NT2/D1 (cell line): Measurements from ENCODE around the gene MGAT2.
"Not testable (repeated sequence)": the region's sequence is repeated elsewhere in the genome, so short reads cannot be mapped to it uniquely, and the experiment has no call there.

Experiments
- DNase-seq: peaks from one replicate; pipeline ENCODE4 v3.0.0-alpha.2; 2011; ENCODE audit warnings: low read depth, low spot score
- H3K27me3 ChIP-seq: 2 replicates; pipeline ENCODE4 v1.6.0; 2011; ENCODE audit warnings: mild to moderate bottlenecking; ENCODE audit not compliant: insufficient read length, insufficient read depth
- H3K36me3 ChIP-seq: 2 replicates; pipeline ENCODE4 v1.6.1; 2011; ENCODE audit warnings: mild to moderate bottlenecking, low read length, mixed read lengths; ENCODE audit not compliant: insufficient read depth, insufficient read length
- H3K4me1 ChIP-seq: 2 replicates; pipeline ENCODE4 v1.5.1; 2011; ENCODE audit not compliant: insufficient read depth, insufficient read length
- H3K4me3 ChIP-seq: 2 replicates; pipeline ENCODE4 v1.5.1; 2011; ENCODE audit warnings: low read depth; ENCODE audit not compliant: insufficient read length
- H3K9ac ChIP-seq: 2 replicates; pipeline ENCODE4 v1.6.0; 2011; ENCODE audit warnings: low read depth; ENCODE audit not compliant: insufficient read length
- H3K9me3 ChIP-seq: 2 replicates; pipeline ENCODE4 v1.5.1; 2011; ENCODE audit warnings: mild to moderate bottlenecking, low read length; ENCODE audit not compliant: insufficient read depth
- SUZ12 ChIP-seq: IDR thresholded peaks from 2 replicates; pipeline ENCODE4 v1.6.1; 2011; ENCODE audit not compliant: insufficient read length, insufficient read depth; ENCODE audit errors: extremely low read depth
- YY1 ChIP-seq: IDR thresholded peaks from 2 replicates; pipeline ENCODE4 v1.6.1; 2011; ENCODE audit not compliant: insufficient read length, insufficient read depth
- ZNF274 ChIP-seq: IDR thresholded peaks from 2 replicates; pipeline ENCODE4 v1.6.1; 2011; ENCODE audit warnings: mild to moderate bottlenecking, low read depth, low read length

Gene MGAT2

GRCh38 chr14:49583629-49584028 lies 37.0 kb upstream of the MGAT2 start:
- Histone ChIP-seq H3K36me3 (peaks cover 54% of the 10 kb centered on the region), H3K4me3 (peak overlapping the region; percentile 93), H3K4me1 (peaks cover 2% of the 10 kb centered on the region), H3K27me3 (no peaks in the 10 kb centered on the region), H3K9me3 (no peaks in the 10 kb centered on the region), H3K9ac (peak overlapping the region; percentile 82)
- TF ChIP-seq SUZ12 (no peak), YY1 (no peak), ZNF274 (no peak)
- no peak for DNase-seq

GRCh38 chr14:49584058-49584457 lies 36.5 kb upstream of the MGAT2 start:
- Histone ChIP-seq H3K4me3 (peak overlapping the region; percentile 93), H3K9ac (peak overlapping the region; percentile 82), H3K4me1 (peaks cover 2% of the 10 kb centered on the region), H3K27me3 (no peaks in the 10 kb centered on the region), H3K36me3 (peaks cover 50% of the 10 kb centered on the region), H3K9me3 (no peaks in the 10 kb centered on the region)
- TF ChIP-seq SUZ12 (no peak), YY1 (no peak), ZNF274 (no peak)
- DNase-seq, result no peak

- H3K27me3 ChIP-seq, DNase-seq, H3K4me1 ChIP-seq, H3K9me3 ChIP-seq: not testable (repeated sequence)
- Histone ChIP-seq H3K4me3 (peak overlapping the region; percentile 93), H3K36me3 (peaks cover 46% of the 10 kb centered on the region), H3K9ac (peak overlapping the region; percentile 96)
Measured at GRCh38 chr14:49584981-49585640, 35.5 kb upstream of the MGAT2 start.

- DNase-seq, result peak; percentile 92
- TF ChIP-seq YY1, result peak; percentile 50
- no peak for TF ChIP-seq SUZ12
- Histone ChIP-seq H3K4me1 (peaks cover 2% of the 10 kb centered on the region), H3K27me3 (no peaks in the 10 kb centered on the region), H3K9ac (peak within 1 kb of the TSS; percentile 96), H3K36me3 (peaks cover 46% of the 10 kb centered on the region), H3K9me3 (no peaks in the 10 kb centered on the region), H3K4me3 (peak within 1 kb of the TSS; percentile 93)
Measured at GRCh38 chr14:49585803-49586672, 34.6 kb upstream of the MGAT2 start, which contains the start of gene RPS29. TSS of gene RPS29 (minus strand) at chr14:49586380. CDS start at chr14:49586346, 34 bp downstream.

- TF ChIP-seq ZNF274 (no peak), SUZ12 (no peak), YY1 (no peak)
- Histone ChIP-seq H3K36me3 (peaks cover 42% of the 10 kb centered on the region), H3K4me3 (no peak overlapping the region), H3K4me1 (no peaks in the 10 kb centered on the region), H3K9ac (no peak overlapping the region), H3K9me3 (no peaks in the 10 kb centered on the region), H3K27me3 (no peaks in the 10 kb centered on the region)
- DNase-seq, result peak; percentile 47
Measured at GRCh38 chr14:49586673-49587460, 33.7 kb upstream of the MGAT2 start.

GRCh38 chr14:49589387-49589786 lies 31.2 kb upstream of the MGAT2 start:
- no peak for TF ChIP-seq ZNF274
- no peak for TF ChIP-seq YY1
- no peak for TF ChIP-seq SUZ12

GRCh38 chr14:49593016-49593415 lies 27.6 kb upstream of the MGAT2 start:
- no peaks in the 10 kb centered on the region for H3K27me3 ChIP-seq
- DNase-seq, result no peak
- no peaks in the 10 kb centered on the region for H3K36me3 ChIP-seq
- H3K4me1 ChIP-seq, result no peaks in the 10 kb centered on the region
- H3K9ac ChIP-seq, result no peak overlapping the region
- no peak for TF ChIP-seq YY1
- no peak for TF ChIP-seq ZNF274
- TF ChIP-seq SUZ12, result no peak
- no peak overlapping the region for H3K4me3 ChIP-seq
- H3K9me3 ChIP-seq, result no peaks in the 10 kb centered on the region

More at GRCh38 chr14:49589387-49589786, 31.2 kb upstream of the MGAT2 start:
- Histone ChIP-seq H3K36me3 (peaks cover 17% of the 10 kb centered on the region), H3K4me1 (no peaks in the 10 kb centered on the region), H3K27me3 (no peaks in the 10 kb centered on the region), H3K9ac (no peak overlapping the region), H3K9me3 (no peaks in the 10 kb centered on the region), H3K4me3 (no peak overlapping the region)
- DNase-seq, result no peak
